ENCODE results near the gene S100A10.
A peak's percentile ranks its signal among the peaks of the same experiment; 100 is the strongest.

Gene S100A10

GRCh38 chr1:152036267-152037216 lies 42.9 kb upstream of the S100A10 start, which contains the start of gene S100A11:
S100A11 (minus strand) TSS chr1:152037004; CDS start chr1:152036915, 89 bp downstream.
- Mint-ChIP-seq H3K27ac (peak within 1 kb of the TSS; percentile 90 to 97 (median 97)), H3K4me3 (peak within 1 kb of the TSS; percentile 91 to 96 (median 91)), H3K9me3 (no peaks in the 10 kb centered on the region), H3K4me1 (peaks cover 16% of the 10 kb centered on the region), H3K27me3 (ENCODE audit: low read depth) (no peaks in the 10 kb centered on the region), H3K36me3 (ENCODE audit: low read depth) (peaks cover 20% of the 10 kb centered on the region)
- no peak for TF ChIP-seq CTCF (IDR thresholded peaks at IDR 0.05; ENCODE audit: unreplicated experiment in 3 of 3)

- TF ChIP-seq CTCF (IDR thresholded peaks at IDR 0.05; ENCODE audit: unreplicated experiment in 3 of 3): no peak
- Mint-ChIP-seq H3K9me3 (no peaks in the 10 kb centered on the region), H3K4me1 (peaks cover 16% of the 10 kb centered on the region), H3K36me3 (ENCODE audit: low read depth) (peaks cover 24% of the 10 kb centered on the region), H3K27ac (peak overlapping the region; percentile 90 to 97 (median 97)), H3K4me3 (peak overlapping the region; percentile 91 to 96 (median 91)), H3K27me3 (ENCODE audit: low read depth) (no peaks in the 10 kb centered on the region)
Measured at GRCh38 chr1:152035539-152036266, 42.0 kb upstream of the S100A10 start.

- Mint-ChIP-seq H3K4me1 (peaks cover 16% of the 10 kb centered on the region), H3K36me3 (ENCODE audit: low read depth) (peaks cover 29% of the 10 kb centered on the region), H3K9me3 (no peaks in the 10 kb centered on the region), H3K27ac (peak overlapping the region; percentile 90 to 97 (median 97)), H3K27me3 (ENCODE audit: low read depth) (no peaks in the 10 kb centered on the region), H3K4me3 (peak overlapping the region; percentile 91 to 96 (median 91))
- TF ChIP-seq CTCF (IDR thresholded peaks at IDR 0.05; ENCODE audit: unreplicated experiment in 3 of 3): peak; percentile 71 to 83 (median 79)
Measured at GRCh38 chr1:152034654-152035538, 41.2 kb upstream of the S100A10 start.

GRCh38 chr1:152034324-152034653 lies 40.6 kb upstream of the S100A10 start:
- Mint-ChIP-seq H3K36me3 (ENCODE audit: low read depth) (peaks cover 32% of the 10 kb centered on the region), H3K9me3 (no peaks in the 10 kb centered on the region)
- no peak for TF ChIP-seq CTCF (IDR thresholded peaks at IDR 0.05; ENCODE audit: unreplicated experiment in 3 of 3)

GRCh38 chr1:152029929-152030211 lies 36.2 kb upstream of the S100A10 start:
- H3K36me3 Mint-ChIP-seq (ENCODE audit: low read depth): peaks cover 39% of the 10 kb centered on the region
- H3K4me1 Mint-ChIP-seq: peaks cover 10% of the 10 kb centered on the region
- TF ChIP-seq CTCF (IDR thresholded peaks at IDR 0.05; ENCODE audit: unreplicated experiment in 3 of 3): no peak
- no peaks in the 10 kb centered on the region for H3K27me3 Mint-ChIP-seq (ENCODE audit: low read depth)
- no peak overlapping the region for H3K27ac Mint-ChIP-seq
- no peaks in the 10 kb centered on the region for H3K9me3 Mint-ChIP-seq
- no peak overlapping the region for H3K4me3 Mint-ChIP-seq

More at GRCh38 chr1:152034324-152034653, 40.6 kb upstream of the S100A10 start:
- H3K4me1 Mint-ChIP-seq: peaks cover 16% of the 10 kb centered on the region
- peak overlapping the region; percentile 91 to 96 (median 91) for H3K4me3 Mint-ChIP-seq
- peak overlapping the region; percentile 90 to 97 (median 97) for H3K27ac Mint-ChIP-seq
- H3K27me3 Mint-ChIP-seq (ENCODE audit: low read depth): no peaks in the 10 kb centered on the region
